PC-3 (cell line): ENCODE measurements around the gene FOS. TPM values are rescaled to one million over a fixed set of nuclear protein-coding genes. Genes with fewer than 3 reads are reported as not detected.

Experiments used
- ATAC-seq: fragments of 200-7000 bp; cut with Tn5 transposase; 2 replicates; pipeline ENCODE4 v1.9.1; 2020; ENCODE audit warnings: mild to moderate bottlenecking, moderate library complexity
- BruUV-seq: library from RNA; stranded (reverse); fragments of 400-500 nt; replicated peaks from 2 replicates; lab custom pipeline; 2021; lab: Mats Ljungman, UMichigan
- CTCF ChIA-PET: fragments of 300-600 bp; sonication (Branson Sonifier 250); formaldehyde crosslinking; loops from one replicate; lab custom pipeline; 2022; ENCODE audit warnings: antibody characterized with exemption; lab: Charles Lee
- POLR2A ChIA-PET: fragments of 300-600 bp; sonication (Branson Sonifier 250); formaldehyde crosslinking; loops from one replicate; lab custom pipeline; 2022; ENCODE audit warnings: antibody characterized with exemption; ENCODE audit not compliant: unreplicated experiment; lab: Charles Lee
- DNase-seq: peaks from one replicate; pipeline ENCODE4 v3.0.0-alpha.2; 2015
- H2AFZ ChIP-seq: fragments of 300-600 bp; sonication (generic); 2 replicates; pipeline ENCODE4 v1.6.0; 2016; ENCODE audit warnings: antibody characterized with exemption, low read length
- H3F3A ChIP-seq: fragments of 300-600 bp; sonication (generic); one replicate; pipeline ENCODE4 v1.6.0; 2017; ENCODE audit warnings: antibody characterized with exemption, low read length, control low read depth, mild to moderate bottlenecking; ENCODE audit not compliant: unreplicated experiment
- H3K27ac ChIP-seq: fragments of 300-600 bp; sonication (generic); 2 replicates; pipeline ENCODE4 v1.5.1; 2016; ENCODE audit warnings: mild to moderate bottlenecking, low read length
- H3K27me3 ChIP-seq: fragments of 300-600 bp; sonication (generic); 2 replicates; pipeline ENCODE4 v1.6.1; 2016; ENCODE audit warnings: low read length, mixed read lengths
- H3K36me3 ChIP-seq: fragments of 300-600 bp; sonication (generic); 2 replicates; pipeline ENCODE4 v1.6.1; 2016; ENCODE audit warnings: low read depth, mixed run types, low read length, mixed read lengths
- H3K4me1 ChIP-seq: fragments of 300-600 bp; sonication (generic); 2 replicates; pipeline ENCODE4 v1.5.1; 2016; ENCODE audit warnings: low read length; ENCODE audit not compliant: insufficient read depth
- H3K4me2 ChIP-seq: fragments of 300-600 bp; sonication (generic); 2 replicates; pipeline ENCODE4 v1.6.0; 2016; ENCODE audit warnings: low read length
- H3K4me3 ChIP-seq: fragments of 300-600 bp; sonication (generic); 2 replicates; pipeline ENCODE4 v1.5.1; 2016; ENCODE audit warnings: mild to moderate bottlenecking, low read length, mixed read lengths
- H3K79me2 ChIP-seq: fragments of 300-600 bp; sonication (generic); 2 replicates; pipeline ENCODE4 v1.6.1; 2017; ENCODE audit warnings: low read length, mixed read lengths
- H3K9ac ChIP-seq: fragments of 300-600 bp; sonication (generic); 2 replicates; pipeline ENCODE4 v1.6.0; 2016; ENCODE audit warnings: mild to moderate bottlenecking, low read length
- H3K9me2 ChIP-seq: fragments of 300-600 bp; sonication (generic); replicated peaks from 2 replicates; pipeline ENCODE4 v1.6.1; 2016; ENCODE audit warnings: mixed run types, low read length, mixed read lengths
- H3K9me3 ChIP-seq: fragments of 300-600 bp; sonication (generic); 2 replicates; pipeline ENCODE4 v1.6.1; 2016; ENCODE audit warnings: low read length, mixed read lengths
- H4K20me1 ChIP-seq: fragments of 300-600 bp; sonication (generic); 2 replicates; pipeline ENCODE4 v1.6.1; 2016; ENCODE audit warnings: low read length, mixed read lengths
- EZH2 ChIP-seq: fragments of 300-600 bp; sonication (generic); IDR thresholded peaks from one replicate; pipeline ENCODE4 v1.6.1; 2017; ENCODE audit warnings: antibody characterized with exemption, mild to moderate bottlenecking, low read length; ENCODE audit not compliant: unreplicated experiment
- EZH2phosphoT487 ChIP-seq: fragments of 300-600 bp; sonication (generic); IDR thresholded peaks from 2 replicates; pipeline ENCODE4 v1.6.1; 2018; ENCODE audit warnings: mild to moderate bottlenecking, antibody characterized with exemption, low read length, borderline replicate concordance
- intact Hi-C: fragments of 100-400 bp; cut with micrococcal nuclease; formaldehyde crosslinking; loops from 2 replicates; pipeline ENCODE4 v1.9.0; 2023
- total RNA-seq: library from RNA; depleted of rRNA; stranded (reverse); fragments of >200 nt; gene quantifications from 2 replicates; pipeline ENCODE4 v1.2.3, GENCODE V29; 2014
- TF ChIP-seq, protein P1 (sequence below): fragments of 300-600 bp; sonication (generic); conservative IDR thresholded peaks from 2 replicates; pipeline ENCODE4 v1.5.1; 2017; ENCODE audit warnings: antibody characterized with exemption, low read depth, mild to moderate bottlenecking, low read length

The FOS gene
- total RNA-seq, 1 experiment from 2014 or later = 99.2 TPM

- H3K4me2 ChIP-seq = no peak overlapping the region
- no TSS peak for BruUV-seq
- H3K27me3 ChIP-seq = no peaks in the 10 kb centered on the region; the same call in 1 of the 2 replicates
- H2AFZ ChIP-seq = no peak overlapping the region
- ATAC-seq (no peak), DNase-seq (no peak)
- H3K79me2 ChIP-seq = no peaks in the 10 kb centered on the region
- ChIA-PET CTCF (no interaction called here), POLR2A (no interaction called here)
- H4K20me1 ChIP-seq = peaks cover 29% of the 10 kb centered on the region
- no peak for TF ChIP-seq EZH2phosphoT487
- TF ChIP-seq, protein P1, sequence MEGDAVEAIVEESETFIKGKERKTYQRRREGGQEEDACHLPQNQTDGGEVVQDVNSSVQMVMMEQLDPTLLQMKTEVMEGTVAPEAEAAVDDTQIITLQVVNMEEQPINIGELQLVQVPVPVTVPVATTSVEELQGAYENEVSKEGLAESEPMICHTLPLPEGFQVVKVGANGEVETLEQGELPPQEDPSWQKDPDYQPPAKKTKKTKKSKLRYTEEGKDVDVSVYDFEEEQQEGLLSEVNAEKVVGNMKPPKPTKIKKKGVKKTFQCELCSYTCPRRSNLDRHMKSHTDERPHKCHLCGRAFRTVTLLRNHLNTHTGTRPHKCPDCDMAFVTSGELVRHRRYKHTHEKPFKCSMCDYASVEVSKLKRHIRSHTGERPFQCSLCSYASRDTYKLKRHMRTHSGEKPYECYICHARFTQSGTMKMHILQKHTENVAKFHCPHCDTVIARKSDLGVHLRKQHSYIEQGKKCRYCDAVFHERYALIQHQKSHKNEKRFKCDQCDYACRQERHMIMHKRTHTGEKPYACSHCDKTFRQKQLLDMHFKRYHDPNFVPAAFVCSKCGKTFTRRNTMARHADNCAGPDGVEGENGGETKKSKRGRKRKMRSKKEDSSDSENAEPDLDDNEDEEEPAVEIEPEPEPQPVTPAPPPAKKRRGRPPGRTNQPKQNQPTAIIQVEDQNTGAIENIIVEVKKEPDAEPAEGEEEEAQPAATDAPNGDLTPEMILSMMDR = peak; percentile 45
- H3K36me3 ChIP-seq = peaks cover 12% of the 10 kb centered on the region; the same call in 1 of the 2 replicates
- no peak overlapping the region for H3K27ac ChIP-seq
- H3K4me3 ChIP-seq = no peak overlapping the region
- no peaks in the 10 kb centered on the region for H3F3A ChIP-seq
- H3K9ac ChIP-seq = no peak overlapping the region
- H3K9me2 ChIP-seq = no peaks in the 10 kb centered on the region
- H3K9me3 ChIP-seq = no peaks in the 10 kb centered on the region
- H3K4me1 ChIP-seq = peaks cover 6% of the 10 kb centered on the region; the same call in 1 of the 2 replicates
- intact Hi-C loops = no loop called here
Measured at GRCh38 chr14:75283162-75283832, 4.7 kb downstream of the FOS start.

DNA sequence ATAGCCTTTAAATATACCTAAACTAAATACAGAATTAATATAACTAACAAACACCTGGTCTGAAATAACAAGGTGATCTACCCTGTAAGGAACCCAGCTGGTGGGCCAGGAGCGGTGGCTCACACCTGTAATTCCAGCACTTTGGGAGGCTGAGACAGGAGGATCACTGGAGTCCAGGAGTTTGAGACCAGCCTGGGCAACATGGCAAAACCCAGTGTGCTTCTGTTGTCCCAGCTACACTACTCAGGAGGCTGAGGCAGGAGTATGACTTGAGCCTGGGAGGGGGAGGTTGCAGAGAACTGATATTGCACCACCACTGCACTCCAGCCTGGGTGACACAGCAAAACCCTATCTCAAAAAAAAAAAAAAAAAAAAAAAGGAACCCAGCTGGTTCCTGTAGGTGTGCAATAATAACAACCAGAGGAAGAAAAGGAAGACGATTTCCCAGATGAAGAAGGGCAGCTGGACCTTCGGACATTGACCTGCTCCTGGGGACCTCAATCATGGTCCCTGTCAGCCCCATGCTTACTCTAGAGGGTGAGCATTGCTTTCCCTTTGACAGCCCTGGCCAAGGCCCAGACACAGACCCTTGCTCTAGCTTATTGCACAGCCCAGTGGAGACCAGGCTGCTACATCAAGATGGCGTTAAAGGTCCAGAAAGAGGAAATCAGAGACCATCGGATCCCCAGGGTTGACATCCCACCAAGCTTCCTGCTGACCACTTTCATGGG is 5.4 kb downstream of the FOS start:
- no peak for ATAC-seq
- H3K79me2 ChIP-seq = no peaks in the 10 kb centered on the region
- H2AFZ ChIP-seq = no peak overlapping the region
- ChIA-PET POLR2A (no interaction called here), CTCF (no interaction called here)
- TF ChIP-seq, protein P1 = no peak
- TF ChIP-seq EZH2 (no peak), EZH2phosphoT487 (no peak)
- DNase-seq = no peak
- H3K9me3 ChIP-seq = no peaks in the 10 kb centered on the region
- H3F3A ChIP-seq = no peaks in the 10 kb centered on the region
- BruUV-seq = no TSS peak
- H3K4me3 ChIP-seq = no peak overlapping the region
- H3K9ac ChIP-seq = no peak overlapping the region
- H3K36me3 ChIP-seq = peaks cover 12% of the 10 kb centered on the region; the same call in 1 of the 2 replicates
- H3K27me3 ChIP-seq = no peaks in the 10 kb centered on the region; the same call in 1 of the 2 replicates
- no peak overlapping the region for H3K4me2 ChIP-seq
- no peaks in the 10 kb centered on the region for H3K9me2 ChIP-seq
- H4K20me1 ChIP-seq = peaks cover 26% of the 10 kb centered on the region
- intact Hi-C loops = no loop called here
- no peak overlapping the region for H3K27ac ChIP-seq
- peaks cover 6% of the 10 kb centered on the region; the same call in 1 of the 2 replicates for H3K4me1 ChIP-seq

DNA sequence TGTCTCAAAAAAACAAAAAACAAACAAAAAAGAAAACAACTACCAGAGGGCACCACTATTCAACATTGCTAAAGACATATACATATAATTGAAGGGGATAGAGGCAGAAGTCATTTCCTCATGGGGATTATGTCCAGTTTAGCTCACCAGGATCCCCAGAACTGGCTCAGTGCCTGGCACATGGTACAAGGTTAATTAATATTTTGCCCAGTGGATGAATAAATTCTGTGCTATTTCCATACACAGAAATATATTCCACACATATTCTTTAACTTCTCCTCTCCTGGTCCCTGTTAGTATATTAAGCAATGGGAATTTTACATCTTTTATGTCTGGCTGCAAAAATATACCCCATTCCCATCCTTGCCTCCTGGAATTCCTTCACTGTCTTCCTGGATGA is 6.7 kb downstream of the FOS start:
- no peaks in the 10 kb centered on the region for H3K4me1 ChIP-seq
- no peaks in the 10 kb centered on the region for H3K9me3 ChIP-seq
- POLR2A ChIA-PET = no interaction called here
- TF ChIP-seq EZH2phosphoT487 (no peak), EZH2 (no peak)
- TF ChIP-seq, protein P1 = no peak
- H3K4me2 ChIP-seq = no peak overlapping the region
- H3F3A ChIP-seq = no peaks in the 10 kb centered on the region
- peaks cover 13% of the 10 kb centered on the region for H4K20me1 ChIP-seq
- H3K4me3 ChIP-seq = no peak overlapping the region
- H3K79me2 ChIP-seq = no peaks in the 10 kb centered on the region
- no peak overlapping the region for H3K9ac ChIP-seq
- no peak for ATAC-seq
- H3K36me3 ChIP-seq = peaks cover 11% of the 10 kb centered on the region; the same call in 1 of the 2 replicates
- no peaks in the 10 kb centered on the region for H3K27me3 ChIP-seq
- intact Hi-C loops = no loop called here
- CTCF ChIA-PET = no interaction called here
- H3K9me2 ChIP-seq = no peaks in the 10 kb centered on the region
- no peak overlapping the region for H3K27ac ChIP-seq
- no TSS peak for BruUV-seq
- DNase-seq = no peak
- H2AFZ ChIP-seq = no peak overlapping the region
